BLaER1 treated with 17β-estradiol and CSF1 and Interleukin-3, amounts not matched to agents 10 nM and 100 nM (cell line): ENCODE data around the gene NBPF1.
"Not testable (repeated sequence)": the region's sequence is repeated elsewhere in the genome, so short reads cannot be mapped to it uniquely, and the experiment has no call there.

Source experiments
- H3K27ac ChIP-seq, 11 experiments: shearing (Covaris generic); formaldehyde crosslinking; 2 replicates each; pipeline ENCODE4 v1.8.1; 2022
- H3K27me3 ChIP-seq, 11 experiments: shearing (Covaris generic); formaldehyde crosslinking; 2 replicates each; pipeline ENCODE4 v1.8.1; 2022
- H3K36me3 ChIP-seq, 11 experiments: shearing (Covaris generic); formaldehyde crosslinking; 2 replicates each; pipeline ENCODE4 v1.8.1; 2022
- H3K4me1 ChIP-seq, 10 experiments: shearing (Covaris generic); formaldehyde crosslinking; 2 replicates each; pipeline ENCODE4 v1.8.1; 2022
- H3K4me2 ChIP-seq, 11 experiments: shearing (Covaris generic); formaldehyde crosslinking; 2 replicates each; pipeline ENCODE4 v1.8.1; 2022
- H3K4me3 ChIP-seq, 10 experiments: shearing (Covaris generic); formaldehyde crosslinking; 2 replicates each; pipeline ENCODE4 v1.8.1; 2022
- H3K9ac ChIP-seq, 11 experiments: shearing (Covaris generic); formaldehyde crosslinking; 2 replicates each; pipeline ENCODE4 v1.8.1; 2022
- H3K9me3 ChIP-seq, 11 experiments: shearing (Covaris generic); formaldehyde crosslinking; replicated peaks in 1 of 11; 2 replicates each; pipeline ENCODE4 v1.8.1; 2022
- H4K20me1 ChIP-seq, 11 experiments: shearing (Covaris generic); formaldehyde crosslinking; 2 replicates each; pipeline ENCODE4 v1.8.1; 2022
- Cebpa-rat ChIP-seq, 11 experiments: shearing (Covaris generic); IDR thresholded peaks; 2 replicates each; pipeline ENCODE4 v1.8.1; 2022

NBPF1 gene

GRCh38 chr1:16609761-16610160, 3.6 kb downstream of the NBPF1 start:
- peaks cover 34 to 43% (median 40%) of the 10 kb centered on the region in 11 experiments for H3K36me3 ChIP-seq
- not testable (repeated sequence) for H3K27ac ChIP-seq, H3K4me2 ChIP-seq, H3K4me3 ChIP-seq, H3K9ac ChIP-seq, H3K9me3 ChIP-seq
- peaks cover 6 to 22% (median 17%) of the 10 kb centered on the region in 11 experiments; a peak in 14 of 22 replicates for H3K27me3 ChIP-seq
- H4K20me1 ChIP-seq, result peaks cover 0 to 36% (median 18%) of the 10 kb centered on the region in 11 experiments; a peak in 11 of 22 replicates
- peaks cover 26 to 37% (median 34%) of the 10 kb centered on the region in 10 experiments for H3K4me1 ChIP-seq

- peaks cover 0 to 36% (median 18%) of the 10 kb centered on the region in 11 experiments; a peak in 11 of 22 replicates for H4K20me1 ChIP-seq
- H3K27ac ChIP-seq, result no peak overlapping the region
- H3K9me3 ChIP-seq, result no peaks in the 10 kb centered on the region
- peaks cover 22 to 33% (median 29%) of the 10 kb centered on the region in 10 experiments for H3K4me1 ChIP-seq
- H3K27me3 ChIP-seq, result peaks cover 0 to 15% (median 11%) of the 10 kb centered on the region in 11 experiments; a peak in 11 of 22 replicates
- peaks cover 34 to 46% (median 42%) of the 10 kb centered on the region in 11 experiments for H3K36me3 ChIP-seq
- no peak overlapping the region for H3K4me3 ChIP-seq
- no peak overlapping the region for H3K9ac ChIP-seq
- H3K4me2 ChIP-seq, result no peak overlapping the region
- TF ChIP-seq Cebpa-rat (IDR thresholded peaks at IDR 0.05), result no peak
Observed at GRCh38 chr1:16608838-16609560, 4.4 kb downstream of the NBPF1 start.

GRCh38 chr1:16607853-16608815, 5.2 kb downstream of the NBPF1 start:
- 0 out of 22 replicates have a peak overlapping the region, but pooled peaks of 1 of the 11 experiments have one; percentile 1 for H3K27ac ChIP-seq
- H3K4me2 ChIP-seq, result peak overlapping the region; percentile 1 to 68 (median 58); a peak in 19 of 22 replicates
- H4K20me1 ChIP-seq, result peaks cover 0 to 36% (median 18%) of the 10 kb centered on the region in 11 experiments; a peak in 11 of 22 replicates
- H3K27me3 ChIP-seq, result peaks cover 0 to 15% (median 11%) of the 10 kb centered on the region in 11 experiments; a peak in 11 of 22 replicates
- not testable (repeated sequence) for H3K9me3 ChIP-seq, H3K4me3 ChIP-seq, H3K9ac ChIP-seq
- H3K4me1 ChIP-seq, result peaks cover 18 to 28% (median 24%) of the 10 kb centered on the region in 10 experiments
- TF ChIP-seq Cebpa-rat (IDR thresholded peaks at IDR 0.05), result 0 out of 22 replicates have a peak, but pooled peaks of 1 of the 11 experiments have one; percentile 5
- H3K36me3 ChIP-seq, result peaks cover 34 to 46% (median 42%) of the 10 kb centered on the region in 11 experiments

- Histone ChIP-seq H3K4me2 (peak overlapping the region; percentile 1 to 68 (median 58); a peak in 21 of 22 replicates), H3K4me1 (peaks cover 14 to 23% (median 20%) of the 10 kb centered on the region in 10 experiments), H3K36me3 (peaks cover 34 to 46% (median 42%) of the 10 kb centered on the region in 11 experiments), H4K20me1 (peaks cover 0 to 31% (median 14%) of the 10 kb centered on the region in 11 experiments; a peak in 10 of 22 replicates), H3K9me3 (no peaks in the 10 kb centered on the region), H3K27ac (peak overlapping the region in 3 of 11 experiments; percentile 0 to 3 (median 1); a peak in 1 of 22 replicates), H3K9ac (no peak overlapping the region), H3K27me3 (peaks cover 0 to 10% (median 7%) of the 10 kb centered on the region in 11 experiments; a peak in 11 of 22 replicates), H3K4me3 (no peak overlapping the region)
- TF ChIP-seq Cebpa-rat (IDR thresholded peaks at IDR 0.05), result 0 out of 22 replicates have a peak, but pooled peaks of 2 of the 11 experiments have one; percentile 10 to 59
Observed at GRCh38 chr1:16607433-16607851, 5.9 kb downstream of the NBPF1 start.

- peak overlapping the region; percentile 1 to 68 (median 58); a peak in 21 of 22 replicates for H3K4me2 ChIP-seq
- H3K9ac ChIP-seq, H3K27me3 ChIP-seq, H3K4me3 ChIP-seq, H3K9me3 ChIP-seq: not testable (repeated sequence)
- H3K27ac ChIP-seq, result peak overlapping the region in 3 of 11 experiments; percentile 0 to 3 (median 1); a peak in 1 of 22 replicates
- peaks cover 34 to 46% (median 42%) of the 10 kb centered on the region in 11 experiments for H3K36me3 ChIP-seq
- peaks cover 0 to 25% (median 8%) of the 10 kb centered on the region in 11 experiments; a peak in 9 of 22 replicates for H4K20me1 ChIP-seq
- peaks cover 8 to 17% (median 14%) of the 10 kb centered on the region in 10 experiments for H3K4me1 ChIP-seq
Observed at GRCh38 chr1:16606666-16607432, 6.5 kb downstream of the NBPF1 start.

GRCh38 chr1:16605532-16606505, 7.5 kb downstream of the NBPF1 start:
- Histone ChIP-seq H3K27me3 (no peaks in the 10 kb centered on the region), H3K4me2 (no peak overlapping the region), H3K4me1 (peaks cover 6 to 14% (median 12%) of the 10 kb centered on the region in 10 experiments; a peak in 19 of 20 replicates), H4K20me1 (peaks cover 0 to 14% (median 0%) of the 10 kb centered on the region in 11 experiments; a peak in 6 of 22 replicates), H3K36me3 (peaks cover 34 to 46% (median 42%) of the 10 kb centered on the region in 11 experiments), H3K9ac (no peak overlapping the region), H3K4me3 (no peak overlapping the region), H3K9me3 (no peaks in the 10 kb centered on the region), H3K27ac (no peak overlapping the region)
- TF ChIP-seq Cebpa-rat (IDR thresholded peaks at IDR 0.05), result no peak

GRCh38 chr1:16605213-16605525, 8.2 kb downstream of the NBPF1 start:
- peaks cover 34 to 46% (median 42%) of the 10 kb centered on the region in 11 experiments for H3K36me3 ChIP-seq
- TF ChIP-seq Cebpa-rat (IDR thresholded peaks at IDR 0.05), result no peak

GRCh38 chr1:16604514-16605212, 8.7 kb downstream of the NBPF1 start:
- H3K9me3 ChIP-seq, H3K27me3 ChIP-seq, H3K9ac ChIP-seq, H3K4me2 ChIP-seq, H3K4me3 ChIP-seq, H3K27ac ChIP-seq: not testable (repeated sequence)
- H3K4me1 ChIP-seq, result peaks cover 6 to 14% (median 12%) of the 10 kb centered on the region in 10 experiments; a peak in 19 of 20 replicates
- peaks cover 34 to 46% (median 42%) of the 10 kb centered on the region in 11 experiments for H3K36me3 ChIP-seq
- peaks cover 0 to 10% (median 0%) of the 10 kb centered on the region in 11 experiments; a peak in 5 of 22 replicates for H4K20me1 ChIP-seq

More at GRCh38 chr1:16605213-16605525, 8.2 kb downstream of the NBPF1 start:
- Histone ChIP-seq H3K9me3 (no peaks in the 10 kb centered on the region), H3K4me3 (no peak overlapping the region), H3K27me3 (no peaks in the 10 kb centered on the region), H3K27ac (no peak overlapping the region), H3K4me2 (no peak overlapping the region), H3K9ac (no peak overlapping the region), H4K20me1 (peaks cover 0 to 10% (median 0%) of the 10 kb centered on the region in 11 experiments; a peak in 5 of 22 replicates), H3K4me1 (peaks cover 6 to 14% (median 12%) of the 10 kb centered on the region in 10 experiments; a peak in 19 of 20 replicates)

GRCh38 chr1:16603623-16604022, 9.7 kb downstream of the NBPF1 start:
- Histone ChIP-seq H3K4me1 (peaks cover 6 to 14% (median 12%) of the 10 kb centered on the region in 10 experiments; a peak in 19 of 20 replicates), H3K36me3 (peaks cover 34 to 40% (median 38%) of the 10 kb centered on the region in 11 experiments)
- not testable (repeated sequence) for H3K9me3 ChIP-seq, H3K4me3 ChIP-seq, H3K4me2 ChIP-seq, H3K27ac ChIP-seq, H3K9ac ChIP-seq, H3K27me3 ChIP-seq, H4K20me1 ChIP-seq

GRCh38 chr1:16602336-16603011, 10.9 kb downstream of the NBPF1 start:
- not testable (repeated sequence) for H3K4me2 ChIP-seq, H4K20me1 ChIP-seq, H3K9me3 ChIP-seq, H3K27me3 ChIP-seq, H3K9ac ChIP-seq, H3K27ac ChIP-seq, H3K4me3 ChIP-seq, H3K4me1 ChIP-seq
- peaks cover 24 to 29% (median 26%) of the 10 kb centered on the region in 11 experiments for H3K36me3 ChIP-seq
